ENCODE results near the gene FOXP4. TPM values are rescaled to one million over a fixed set of nuclear protein-coding genes. Genes with fewer than 3 reads are reported as not detected.
A peak's percentile ranks its signal among the peaks of the same experiment; 100 is the strongest.

The FOXP4 gene
- total and polyA plus RNA-seq, 2 of the 13 experiments (the other 11 are each of a cell fraction or from before 2014, with no cell fraction given), result 11.0 to 12.4 TPM

DNA sequence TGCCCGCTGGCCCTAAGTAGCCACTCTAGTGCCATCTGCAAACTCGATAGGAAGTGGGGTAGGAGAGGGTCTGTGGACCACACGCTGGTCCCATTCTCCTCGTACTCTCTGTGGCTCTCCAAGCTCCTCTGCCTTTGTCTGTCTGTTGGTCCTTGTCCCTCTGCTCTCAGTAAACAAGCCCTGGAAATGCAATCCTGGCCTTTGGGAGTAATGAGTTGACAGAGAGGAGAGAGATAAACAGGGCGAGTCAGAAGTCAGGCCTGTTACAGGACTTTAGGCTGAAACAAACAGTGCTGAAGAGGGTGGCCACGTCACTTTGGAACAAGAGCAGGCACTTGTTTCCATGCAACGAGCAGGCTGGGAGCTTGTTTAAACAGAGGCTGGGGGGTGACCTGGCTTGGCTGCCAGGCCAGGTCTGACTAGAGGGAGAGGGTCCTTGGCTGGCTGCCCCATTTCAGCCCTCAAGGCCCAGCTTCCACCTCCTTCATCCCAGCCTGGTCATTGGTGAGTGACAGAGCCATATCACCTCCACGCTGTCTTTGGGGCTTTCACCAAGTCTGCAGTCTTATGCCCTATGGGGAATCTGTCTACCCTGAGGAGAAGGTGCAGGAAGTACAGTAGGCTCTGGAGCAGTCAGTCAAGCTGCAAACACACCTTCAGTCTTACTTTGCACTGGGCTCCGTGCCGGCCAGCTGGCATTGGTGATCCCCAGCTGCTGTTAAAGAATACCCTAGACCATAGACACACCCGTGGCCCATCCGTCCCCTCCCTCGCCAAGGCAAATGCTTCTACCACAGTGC is 22.6 kb downstream of the FOXP4 start (continued):
- TF ChIP-seq ZNF775 (CRISPR knock-in tag; IDR thresholded peaks at IDR 0.05; ENCODE audit: borderline replicate concordance), result no peak; the same call in 1 of the 2 replicates
- no peak for TF ChIP-seq RARG (CRISPR knock-in tag; IDR thresholded peaks at IDR 0.05; ENCODE audit: low read depth)
- TF ChIP-seq ZNF33A (CRISPR knock-in tag; IDR thresholded peaks at IDR 0.05; ENCODE audit: borderline replicate concordance), result no peak
- peak; percentile 81 for TF ChIP-seq TBL1XR1 (IDR thresholded peaks at IDR 0.05; ENCODE audit: borderline replicate concordance, low read length, partially characterized antibody)
- peak; percentile 69 for TF ChIP-seq MYC (CRISPR knock-in tag; IDR thresholded peaks at IDR 0.05; ENCODE audit: borderline replicate concordance)
- TF ChIP-seq SCMH1 (CRISPR knock-in tag; IDR thresholded peaks at IDR 0.05; ENCODE audit: borderline replicate concordance), result no peak
- TF ChIP-seq KMT2A (CRISPR knock-in tag; IDR thresholded peaks at IDR 0.05), result peak; percentile 91
- TF ChIP-seq MEF2D (CRISPR knock-in tag; IDR thresholded peaks at IDR 0.05), result peak; percentile 88
- TF ChIP-seq ZNF124 (CRISPR knock-in tag; IDR thresholded peaks at IDR 0.05), result peak; percentile 92
- TF ChIP-seq, protein P1, sequence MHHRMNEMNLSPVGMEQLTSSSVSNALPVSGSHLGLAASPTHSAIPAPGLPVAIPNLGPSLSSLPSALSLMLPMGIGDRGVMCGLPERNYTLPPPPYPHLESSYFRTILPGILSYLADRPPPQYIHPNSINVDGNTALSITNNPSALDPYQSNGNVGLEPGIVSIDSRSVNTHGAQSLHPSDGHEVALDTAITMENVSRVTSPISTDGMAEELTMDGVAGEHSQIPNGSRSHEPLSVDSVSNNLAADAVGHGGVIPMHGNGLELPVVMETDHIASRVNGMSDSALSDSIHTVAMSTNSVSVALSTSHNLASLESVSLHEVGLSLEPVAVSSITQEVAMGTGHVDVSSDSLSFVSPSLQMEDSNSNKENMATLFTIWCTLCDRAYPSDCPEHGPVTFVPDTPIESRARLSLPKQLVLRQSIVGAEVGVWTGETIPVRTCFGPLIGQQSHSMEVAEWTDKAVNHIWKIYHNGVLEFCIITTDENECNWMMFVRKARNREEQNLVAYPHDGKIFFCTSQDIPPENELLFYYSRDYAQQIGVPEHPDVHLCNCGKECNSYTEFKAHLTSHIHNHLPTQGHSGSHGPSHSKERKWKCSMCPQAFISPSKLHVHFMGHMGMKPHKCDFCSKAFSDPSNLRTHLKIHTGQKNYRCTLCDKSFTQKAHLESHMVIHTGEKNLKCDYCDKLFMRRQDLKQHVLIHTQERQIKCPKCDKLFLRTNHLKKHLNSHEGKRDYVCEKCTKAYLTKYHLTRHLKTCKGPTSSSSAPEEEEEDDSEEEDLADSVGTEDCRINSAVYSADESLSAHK (CRISPR knock-in tag; IDR thresholded peaks at IDR 0.05; ENCODE audit: borderline replicate concordance), result no peak
- peak; percentile 96 for TF ChIP-seq CREM (IDR thresholded peaks at IDR 0.05)
- TF ChIP-seq CREM (CRISPR knock-in tag; IDR thresholded peaks at IDR 0.05), result no peak
- no peak for TF ChIP-seq LBX2 (CRISPR knock-in tag; IDR thresholded peaks at IDR 0.05; ENCODE audit: borderline replicate concordance)
- TF ChIP-seq TP53 (CRISPR knock-in tag; conservative IDR thresholded peaks at IDR 0.05), result peak; percentile 61; the same call in 1 of the 2 replicates
- peak; percentile 92; the same call in 1 of the 2 replicates for TF ChIP-seq ZNF709 (CRISPR knock-in tag; IDR thresholded peaks at IDR 0.05)
- peak; percentile 92 for TF ChIP-seq ERF (CRISPR knock-in tag; IDR thresholded peaks at IDR 0.05)
- no peak for TF ChIP-seq FOXM1 (CRISPR knock-in tag; IDR thresholded peaks at IDR 0.05)
- TF ChIP-seq REPIN1 (CRISPR knock-in tag; IDR thresholded peaks at IDR 0.05; ENCODE audit: borderline replicate concordance, low read depth), result peak; percentile 99
- TF ChIP-seq, protein P2, sequence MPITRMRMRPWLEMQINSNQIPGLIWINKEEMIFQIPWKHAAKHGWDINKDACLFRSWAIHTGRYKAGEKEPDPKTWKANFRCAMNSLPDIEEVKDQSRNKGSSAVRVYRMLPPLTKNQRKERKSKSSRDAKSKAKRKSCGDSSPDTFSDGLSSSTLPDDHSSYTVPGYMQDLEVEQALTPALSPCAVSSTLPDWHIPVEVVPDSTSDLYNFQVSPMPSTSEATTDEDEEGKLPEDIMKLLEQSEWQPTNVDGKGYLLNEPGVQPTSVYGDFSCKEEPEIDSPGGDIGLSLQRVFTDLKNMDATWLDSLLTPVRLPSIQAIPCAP (CRISPR knock-in tag; IDR thresholded peaks at IDR 0.05; ENCODE audit: low read depth), result no peak
- no peak for TF ChIP-seq JUNB (CRISPR knock-in tag; IDR thresholded peaks at IDR 0.05; ENCODE audit: borderline replicate concordance)
- peak; percentile 54; the same call in 1 of the 2 replicates for TF ChIP-seq ZFP90 (CRISPR knock-in tag; IDR thresholded peaks at IDR 0.05; ENCODE audit: borderline replicate concordance)
- peak; percentile 79 for TF ChIP-seq ZNF275 (CRISPR knock-in tag; IDR thresholded peaks at IDR 0.05; ENCODE audit: borderline replicate concordance)
- TF ChIP-seq CAMTA2 (CRISPR knock-in tag; IDR thresholded peaks at IDR 0.05; ENCODE audit: borderline replicate concordance), result 0 out of 2 replicates have a peak, but pooled peaks have one; percentile 9
- peak; percentile 54; the same call in 1 of the 2 replicates for TF ChIP-seq TFAP4 (IDR thresholded peaks at IDR 0.05; ENCODE audit: borderline replicate concordance, low read depth)

Measured in HepG2 (cell line).